HG03097 (cell line): Measurements from ENCODE around the gene CAMK2G.

Source experiments
- ATAC-seq: cut with Tn5 transposase; IDR thresholded peaks from one replicate; pipeline ENCODE4 v1.9.1; 2021; ENCODE audit not compliant: unreplicated experiment, low FRiP score

The CAMK2G gene

GRCh38 chr10:73816917-73817729 lies 57.2 kb downstream of the CAMK2G start:
- ATAC-seq: no peak

- ATAC-seq: no peak
Observed at GRCh38 chr10:73815719-73816030, 58.7 kb downstream of the CAMK2G start.

GRCh38 chr10:73814896-73815718 lies 59.2 kb downstream of the CAMK2G start:
- ATAC-seq: no peak

- no peak for ATAC-seq
Observed at GRCh38 chr10:73814276-73814895, 60.0 kb downstream of the CAMK2G start.

- ATAC-seq: no peak
Observed at GRCh38 chr10:73813333-73813732, 61.0 kb downstream of the CAMK2G start.

GRCh38 chr10:73812657-73813056 lies 61.7 kb downstream of the CAMK2G start:
- no peak for ATAC-seq

- peak; percentile 28 for ATAC-seq
Observed at GRCh38 chr10:73810735-73811465, 63.5 kb downstream of the CAMK2G start.

GRCh38 chr10:73810358-73810734 lies 64.0 kb downstream of the CAMK2G start:
- ATAC-seq: no peak

- no peak for ATAC-seq
Observed at GRCh38 chr10:73809061-73809818, 65.1 kb downstream of the CAMK2G start.

- no peak for ATAC-seq
Observed at GRCh38 chr10:73808021-73808815, 66.1 kb downstream of the CAMK2G start.

GRCh38 chr10:73807471-73807870 lies 66.9 kb downstream of the CAMK2G start:
- no peak for ATAC-seq

GRCh38 chr10:73806176-73806950 lies 68.0 kb downstream of the CAMK2G start:
- ATAC-seq: no peak

GRCh38 chr10:73803680-73804286 lies 70.6 kb downstream of the CAMK2G start:
- no peak for ATAC-seq

GRCh38 chr10:73802276-73802991 lies 71.9 kb downstream of the CAMK2G start:
- no peak for ATAC-seq

GRCh38 chr10:73801253-73801590 lies 73.1 kb downstream of the CAMK2G start:
- no peak for ATAC-seq

- no peak for ATAC-seq
Observed at GRCh38 chr10:73800560-73801252, 73.6 kb downstream of the CAMK2G start.

- no peak for ATAC-seq
Observed at GRCh38 chr10:73799899-73800559, 74.3 kb downstream of the CAMK2G start.
